Dermis blood vessel endothelial cell (primary cell): ENCODE results near the gene ANKRD33B. TPM values are rescaled to one million over a fixed set of nuclear protein-coding genes. Genes with fewer than 3 reads are reported as not detected.
"Not testable (repeated sequence)": the region's sequence is repeated elsewhere in the genome, so short reads cannot be mapped to it uniquely, and the experiment has no call there.

Experiments used
- DNase-seq: peaks from one replicate; pipeline ENCODE4 v3.0.0; 2010
- total RNA-seq: library from RNA; depleted of rRNA; stranded (reverse); fragments of >200 nt; gene quantifications from 2 replicates; pipeline ENCODE4 v1.2.3, GENCODE V29; 2014

Gene ANKRD33B
- total RNA-seq, 1 donor from 2014 or later = 2.0 TPM

GRCh38 chr5:10637944-10638343 lies 74.1 kb downstream of the ANKRD33B start:
- no peak for DNase-seq

GRCh38 chr5:10638723-10639122 lies 74.9 kb downstream of the ANKRD33B start:
- DNase-seq = not testable (repeated sequence)

GRCh38 chr5:10639846-10640368 lies 76.0 kb downstream of the ANKRD33B start:
- DNase-seq = no peak

- DNase-seq = no peak
These were observed 78.5 kb downstream of the ANKRD33B start for GRCh38 chr5:10642367-10642766.

GRCh38 chr5:10644192-10644591 lies 80.3 kb downstream of the ANKRD33B start:
- DNase-seq = no peak

GRCh38 chr5:10645146-10645545 lies 81.3 kb downstream of the ANKRD33B start:
- DNase-seq = peak; percentile 13

GRCh38 chr5:10645671-10646070 lies 81.8 kb downstream of the ANKRD33B start:
- no peak for DNase-seq

GRCh38 chr5:10647640-10648039 lies 83.8 kb downstream of the ANKRD33B start:
- DNase-seq = no peak

GRCh38 chr5:10648806-10649665 lies 85.2 kb downstream of the ANKRD33B start:
- no peak for DNase-seq

- peak; percentile 42 for DNase-seq
These were observed 86.0 kb downstream of the ANKRD33B start for GRCh38 chr5:10649666-10650380.

- peak; percentile 55 for DNase-seq
These were observed 88.3 kb downstream of the ANKRD33B start for GRCh38 chr5:10652151-10652550.

GRCh38 chr5:10652606-10653005 lies 88.7 kb downstream of the ANKRD33B start:
- DNase-seq = no peak

- no peak for DNase-seq
These were observed 89.2 kb downstream of the ANKRD33B start for GRCh38 chr5:10653043-10653442.

GRCh38 chr5:10653751-10654400 lies 90.0 kb downstream of the ANKRD33B start:
- DNase-seq = no peak

GRCh38 chr5:10654566-10654965 lies 90.7 kb downstream of the ANKRD33B start:
- DNase-seq = no peak

GRCh38 chr5:10655161-10655971 lies 91.5 kb downstream of the ANKRD33B start:
- peak; percentile 10 for DNase-seq

GRCh38 chr5:10655972-10656830 lies 92.3 kb downstream of the ANKRD33B start:
- no peak for DNase-seq

- no peak for DNase-seq
These were observed 94.4 kb downstream of the ANKRD33B start for GRCh38 chr5:10658265-10658664.

GRCh38 chr5:10660135-10660534 lies 96.3 kb downstream of the ANKRD33B start:
- DNase-seq = no peak

GRCh38 chr5:10660720-10661387 lies 97.0 kb downstream of the ANKRD33B start:
- no peak for DNase-seq

- DNase-seq = no peak
These were observed 97.5 kb downstream of the ANKRD33B start for GRCh38 chr5:10661401-10661800.
